Ishikawa (cell line): ENCODE data around the gene CCDC7.

Experiments used
- CEBPB ChIP-seq: IDR thresholded peaks from 2 replicates; pipeline ENCODE4 v1.6.1; 2012
- CREB1 ChIP-seq: IDR thresholded peaks from 2 replicates; pipeline ENCODE4 v1.6.1; 2012; ENCODE audit warnings: low read depth
- EGR1 ChIP-seq: IDR thresholded peaks from 2 replicates; pipeline ENCODE4 v1.6.1; 2012
- EP300 ChIP-seq: IDR thresholded peaks from 2 replicates; pipeline ENCODE4 v1.6.1; 2012; ENCODE audit warnings: borderline replicate concordance
- FOXM1 ChIP-seq: IDR thresholded peaks from 2 replicates; pipeline ENCODE4 v1.6.1; 2012; ENCODE audit warnings: low read depth, borderline replicate concordance
- MAX ChIP-seq: IDR thresholded peaks from 2 replicates; pipeline ENCODE4 v1.6.1; 2012
- NFIC ChIP-seq: IDR thresholded peaks from 2 replicates; pipeline ENCODE4 v1.6.1; 2012
- RAD21 ChIP-seq: IDR thresholded peaks from 2 replicates; pipeline ENCODE4 v1.6.1; 2012; ENCODE audit warnings: low read depth
- REST ChIP-seq: IDR thresholded peaks from 2 replicates; pipeline ENCODE4 v1.6.1; 2012; ENCODE audit warnings: low read depth, mild to moderate bottlenecking
- TAF1 ChIP-seq: IDR thresholded peaks from 2 replicates; pipeline ENCODE4 v1.6.1; 2012; ENCODE audit warnings: low read depth, mild to moderate bottlenecking
- TCF12 ChIP-seq: IDR thresholded peaks from 2 replicates; pipeline ENCODE4 v1.6.1; 2012; ENCODE audit warnings: low read depth
- TEAD4 ChIP-seq: IDR thresholded peaks from 2 replicates; pipeline ENCODE4 v1.6.1; 2012
- USF1 ChIP-seq: IDR thresholded peaks from 2 replicates; pipeline ENCODE4 v1.6.1; 2012
- YY1 ChIP-seq: IDR thresholded peaks from 2 replicates; pipeline ENCODE4 v1.6.1; 2012; ENCODE audit warnings: low read depth
- ZBTB7A ChIP-seq: IDR thresholded peaks from 2 replicates; pipeline ENCODE4 v1.6.1; 2012; ENCODE audit warnings: low read depth

Gene CCDC7

GRCh38 chr10:32627183-32627582, 181.2 kb downstream of the CCDC7 start:
- TF ChIP-seq CREB1 = no peak
- TF ChIP-seq CEBPB = peak; percentile 12; the same call in 1 of the 2 replicates
- TF ChIP-seq MAX = no peak
- no peak for TF ChIP-seq NFIC
- no peak for TF ChIP-seq RAD21

DNA sequence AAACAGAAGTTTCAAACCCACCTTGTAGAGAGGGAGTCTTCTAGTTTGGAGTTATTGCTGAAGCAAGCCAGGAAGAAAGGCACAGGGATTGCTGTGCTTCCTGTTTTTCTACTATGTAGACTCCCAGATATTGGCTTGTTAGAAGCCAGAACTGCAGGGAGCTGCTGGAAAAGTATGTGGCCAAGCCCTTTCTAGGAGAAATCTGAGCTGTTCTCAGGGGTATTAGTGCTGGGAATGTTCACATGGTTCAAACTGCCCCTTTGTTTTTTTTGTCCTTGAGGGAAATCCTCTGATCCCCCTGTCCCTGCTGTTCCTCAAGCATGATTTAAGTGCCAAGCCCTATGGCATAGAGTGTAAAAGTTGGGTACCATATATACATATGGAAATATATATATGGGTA, 184.0 kb downstream of the CCDC7 start:
- 0 out of 2 replicates have a peak, but pooled peaks have one; percentile 15 for TF ChIP-seq NFIC
- TF ChIP-seq YY1 = no peak
- TF ChIP-seq TCF12 = peak; percentile 48; the same call in 1 of the 2 replicates
- TF ChIP-seq REST = no peak
- peak; percentile 31; the same call in 1 of the 2 replicates for TF ChIP-seq MAX
- TF ChIP-seq TEAD4 = peak; percentile 54
- peak; percentile 63; the same call in 1 of the 2 replicates for TF ChIP-seq EP300

DNA sequence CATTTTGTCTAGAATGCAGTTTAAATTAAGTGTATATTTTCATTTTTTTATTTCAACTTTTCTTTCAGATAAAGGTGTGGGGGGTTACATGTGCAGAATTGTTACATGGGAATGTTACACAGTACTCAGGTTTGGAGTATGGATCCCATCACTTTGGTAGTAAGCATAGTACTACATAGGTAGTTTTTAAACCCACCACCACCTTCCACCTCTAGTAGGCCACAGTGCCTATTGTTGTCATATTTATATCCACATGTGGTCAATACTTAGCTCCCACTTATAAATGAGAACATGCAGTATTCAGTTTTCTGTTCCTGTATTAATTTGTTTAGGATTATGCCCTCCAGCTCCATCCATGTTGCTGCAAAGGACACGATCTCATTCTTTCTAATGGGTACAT, 200.6 kb downstream of the CCDC7 start:
- TF ChIP-seq TCF12 = no peak
- TF ChIP-seq CEBPB = no peak
- TF ChIP-seq ZBTB7A = no peak
- no peak for TF ChIP-seq TEAD4
- no peak for TF ChIP-seq NFIC
- no peak for TF ChIP-seq MAX
- TF ChIP-seq FOXM1 = no peak
- no peak for TF ChIP-seq TAF1

DNA sequence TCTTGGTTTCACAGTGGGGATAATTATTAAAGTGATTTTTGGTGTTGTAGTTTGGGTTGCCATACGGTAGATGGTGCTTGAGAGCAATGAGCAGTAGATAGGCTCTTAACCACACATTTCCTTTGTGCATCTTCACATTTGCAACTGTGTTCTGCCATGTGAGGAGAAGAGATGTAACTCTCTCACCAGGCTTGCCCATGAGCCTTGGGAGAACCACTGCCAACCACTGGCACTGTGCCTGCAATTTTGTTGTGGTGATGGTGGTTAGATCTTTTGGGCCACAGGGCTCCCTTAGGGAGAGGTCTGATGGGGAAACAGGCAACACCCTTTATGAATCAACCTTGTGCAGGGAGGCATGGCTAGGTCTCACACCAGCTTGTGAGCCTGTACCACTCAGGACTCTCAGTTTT, 204.3 kb downstream of the CCDC7 start:
- TF ChIP-seq CEBPB = no peak
- no peak for TF ChIP-seq TEAD4
- no peak for TF ChIP-seq YY1
- TF ChIP-seq RAD21 = no peak
- no peak for TF ChIP-seq TAF1
- no peak for TF ChIP-seq USF1
- no peak for TF ChIP-seq NFIC
- no peak for TF ChIP-seq EP300
- TF ChIP-seq EGR1 = no peak
- no peak for TF ChIP-seq REST
- TF ChIP-seq CREB1 = no peak
- TF ChIP-seq MAX = no peak
- no peak for TF ChIP-seq TCF12
- TF ChIP-seq ZBTB7A = no peak
- no peak for TF ChIP-seq FOXM1

DNA sequence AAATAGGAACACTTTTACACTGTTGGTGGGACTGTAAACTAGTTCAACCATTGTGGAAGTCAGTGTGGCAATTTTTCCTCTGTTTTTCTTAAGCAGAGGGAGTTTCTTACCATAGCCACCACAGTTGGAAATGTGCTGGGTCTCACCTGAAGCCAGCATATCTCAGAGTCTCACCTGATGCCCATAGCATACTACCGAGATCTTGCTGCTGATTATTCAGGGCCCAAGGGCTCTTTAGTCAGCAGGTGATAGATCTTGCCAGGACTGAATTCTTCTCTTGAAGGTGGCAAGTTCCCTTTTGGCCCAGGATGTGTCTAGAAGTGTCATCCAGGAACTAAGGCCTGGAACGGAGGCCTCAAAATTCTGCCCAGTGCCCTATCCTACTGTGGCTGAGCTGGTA, 215.4 kb downstream of the CCDC7 start:
- TF ChIP-seq TAF1 = no peak

DNA sequence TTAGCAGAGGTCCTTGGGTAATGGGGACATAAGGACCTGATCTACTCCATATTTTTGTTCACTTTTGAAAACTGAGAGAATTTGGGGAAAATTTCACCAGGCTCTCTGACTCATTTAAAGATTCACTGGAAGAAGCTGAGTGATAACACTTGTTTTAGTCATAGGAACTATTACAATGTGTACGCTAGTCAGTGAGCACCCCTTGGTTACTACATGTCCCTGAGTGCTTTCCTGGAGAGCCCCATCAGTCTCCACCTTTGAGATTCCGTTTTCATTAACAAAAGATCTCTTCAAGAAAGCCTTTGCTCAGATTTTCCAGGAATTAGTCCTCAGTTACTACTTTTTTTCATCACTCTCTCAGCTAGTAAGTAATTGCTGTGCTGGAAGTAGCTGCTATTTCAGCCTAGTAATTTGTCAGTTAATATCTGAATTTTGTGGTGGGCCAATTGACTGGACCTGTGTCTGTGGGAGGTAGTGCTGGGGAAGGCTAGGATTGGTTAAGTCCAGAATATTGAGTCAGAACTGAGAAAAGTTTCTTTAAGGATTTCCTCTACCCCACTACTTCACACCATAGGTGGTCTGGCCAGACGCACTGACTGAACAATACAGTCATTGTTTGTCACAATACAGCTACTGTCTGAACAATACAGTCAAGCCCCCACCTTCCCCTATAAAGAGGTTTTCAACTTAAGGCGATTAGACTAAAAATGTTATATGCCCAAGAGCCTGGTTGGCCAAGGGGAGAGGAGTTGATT, 235.0 kb downstream of the CCDC7 start:
- TF ChIP-seq TCF12 = no peak
- no peak for TF ChIP-seq CEBPB
- TF ChIP-seq TAF1 = no peak
- TF ChIP-seq MAX = no peak
- TF ChIP-seq RAD21 = no peak
- TF ChIP-seq YY1 = no peak
- no peak for TF ChIP-seq CREB1
- TF ChIP-seq ZBTB7A = no peak
- no peak for TF ChIP-seq EP300
- TF ChIP-seq FOXM1 = no peak
- TF ChIP-seq REST = no peak
- no peak for TF ChIP-seq EGR1
- TF ChIP-seq NFIC = no peak
- no peak for TF ChIP-seq TEAD4
- TF ChIP-seq USF1 = no peak
